GM18517 (cell line): Measurements from ENCODE around the gene UACA.

ENCODE experiments used
- ATAC-seq: cut with Tn5 transposase; IDR thresholded peaks from one replicate; pipeline ENCODE4 v1.9.1; 2021; ENCODE audit warnings: mild to moderate bottlenecking, moderate library complexity; ENCODE audit not compliant: unreplicated experiment

Gene UACA

GRCh38 chr15:70712271-70712670 lies 51.1 kb downstream of the UACA start:
- ATAC-seq, result no peak

GRCh38 chr15:70710714-70711113 lies 52.6 kb downstream of the UACA start:
- ATAC-seq, result no peak

GRCh38 chr15:70708839-70709238 lies 54.5 kb downstream of the UACA start:
- ATAC-seq, result no peak

- ATAC-seq, result no peak
Observed at GRCh38 chr15:70707686-70708300, 55.6 kb downstream of the UACA start.

GRCh38 chr15:70704731-70705130 lies 58.6 kb downstream of the UACA start:
- ATAC-seq, result no peak

GRCh38 chr15:70704166-70704565 lies 59.2 kb downstream of the UACA start:
- no peak for ATAC-seq

GRCh38 chr15:70703096-70703878 lies 60.1 kb downstream of the UACA start:
- ATAC-seq, result no peak

- no peak for ATAC-seq
Observed at GRCh38 chr15:70702584-70702983, 60.8 kb downstream of the UACA start.

- ATAC-seq, result no peak
Observed at GRCh38 chr15:70701891-70702568, 61.3 kb downstream of the UACA start.

GRCh38 chr15:70701171-70701570 lies 62.2 kb downstream of the UACA start:
- ATAC-seq, result no peak

GRCh38 chr15:70699890-70700289 lies 63.5 kb downstream of the UACA start:
- ATAC-seq, result no peak

- ATAC-seq, result no peak
Observed at GRCh38 chr15:70698836-70699390, 64.4 kb downstream of the UACA start.

- ATAC-seq, result no peak
Observed at GRCh38 chr15:70698426-70698825, 64.9 kb downstream of the UACA start.

GRCh38 chr15:70690491-70691276 lies 72.7 kb downstream of the UACA start:
- ATAC-seq, result no peak

- no peak for ATAC-seq
Observed at GRCh38 chr15:70690021-70690420, 73.3 kb downstream of the UACA start.

- ATAC-seq, result no peak
Observed at GRCh38 chr15:70687482-70687881, 75.9 kb downstream of the UACA start.

- no peak for ATAC-seq
Observed at GRCh38 chr15:70680817-70681216, 82.5 kb downstream of the UACA start.

GRCh38 chr15:70679919-70680231 lies 83.5 kb downstream of the UACA start:
- ATAC-seq, result no peak

GRCh38 chr15:70672081-70672480 lies 91.3 kb downstream of the UACA start:
- ATAC-seq, result peak; percentile 58

GRCh38 chr15:70670680-70671079 lies 92.7 kb downstream of the UACA start:
- ATAC-seq, result no peak
